HEK293T (cell line): ENCODE measurements around the gene HEG1.

Experiments
- BHLHE40 ChIP-seq: fragments of 450-650 bp; IDR thresholded peaks from 2 replicates; pipeline ENCODE4 v1.6.1; 2016; ENCODE audit warnings: mild to moderate bottlenecking, moderate library complexity, borderline replicate concordance
- ELF4 ChIP-seq: fragments of 450-650 bp; IDR thresholded peaks from 2 replicates; pipeline ENCODE4 v1.6.1; 2017; ENCODE audit warnings: antibody characterized with exemption
- FOXA1 ChIP-seq: fragments of 450-650 bp; IDR thresholded peaks from 2 replicates; pipeline ENCODE4 v1.6.1; 2016; ENCODE audit warnings: mild to moderate bottlenecking
- FOXM1 ChIP-seq: fragments of 450-650 bp; IDR thresholded peaks from 2 replicates; pipeline ENCODE4 v1.6.1; 2017; ENCODE audit warnings: mild to moderate bottlenecking, borderline replicate concordance
- HDGF ChIP-seq: fragments of 450-650 bp; IDR thresholded peaks from 2 replicates; pipeline ENCODE4 v1.6.1; 2017; ENCODE audit warnings: antibody characterized with exemption, borderline replicate concordance
- L3MBTL2 ChIP-seq: fragments of 450-650 bp; conservative IDR thresholded peaks from 2 replicates; pipeline ENCODE4 v1.6.1; 2016; ENCODE audit warnings: mild to moderate bottlenecking
- NFRKB ChIP-seq: fragments of 450-650 bp; IDR thresholded peaks from 2 replicates; pipeline ENCODE4 v1.6.1; 2016; ENCODE audit warnings: mild to moderate bottlenecking, moderate library complexity
- SP1 ChIP-seq: fragments of 450-650 bp; IDR thresholded peaks from 2 replicates; pipeline ENCODE4 v1.6.1; 2017
- SUZ12 ChIP-seq: fragments of 450-650 bp; IDR thresholded peaks from 2 replicates; pipeline ENCODE4 v1.6.1; 2016; ENCODE audit warnings: mild to moderate bottlenecking
- TARDBP ChIP-seq: fragments of 450-650 bp; IDR thresholded peaks from 2 replicates; pipeline ENCODE4 v1.6.1; 2016
- ZNF384 ChIP-seq: fragments of 450-650 bp; IDR thresholded peaks from 2 replicates; pipeline ENCODE4 v1.6.1; 2016

DNA sequence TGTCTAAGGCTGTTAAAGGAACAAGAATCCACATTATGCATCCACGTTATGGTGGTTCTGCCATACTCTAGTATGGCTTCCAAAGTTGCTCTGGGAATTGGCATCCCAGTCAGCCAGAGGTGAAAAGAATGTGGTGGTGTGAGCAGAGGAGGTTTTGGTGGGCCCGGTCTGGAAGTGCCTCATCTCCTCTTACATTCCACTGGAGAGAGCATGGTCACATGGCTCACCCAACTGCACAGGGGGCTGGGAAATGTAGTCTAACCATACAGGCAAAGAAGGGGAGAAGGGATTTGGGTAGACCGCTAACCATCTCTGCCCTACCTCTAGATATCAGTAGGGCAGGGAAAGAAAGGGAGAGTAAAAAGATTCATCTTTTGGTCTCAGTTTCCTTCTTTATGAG is 3.2 kb upstream of the HEG1 start:
- TF ChIP-seq ZNF384, result no peak
- no peak for TF ChIP-seq FOXA1
- TF ChIP-seq SP1, result no peak
- no peak for TF ChIP-seq L3MBTL2
- no peak for TF ChIP-seq HDGF
- no peak for TF ChIP-seq SUZ12
- no peak for TF ChIP-seq NFRKB
- TF ChIP-seq FOXM1, result no peak
- no peak for TF ChIP-seq BHLHE40
- no peak for TF ChIP-seq TARDBP
- no peak for TF ChIP-seq ELF4
